ENCODE measurements around the gene ATXN10.

ATXN10 gene

GRCh38 chr22:45882881-45883810, 211.5 kb downstream of the ATXN10 start:
- DNase-seq: no peak

- DNase-seq: no peak
These were observed 212.2 kb downstream of the ATXN10 start for GRCh38 chr22:45883811-45884170.

- DNase-seq: no peak
These were observed 212.8 kb downstream of the ATXN10 start for GRCh38 chr22:45884201-45885062.

- no peak for DNase-seq
These were observed 213.7 kb downstream of the ATXN10 start for GRCh38 chr22:45885171-45885840.

DNA sequence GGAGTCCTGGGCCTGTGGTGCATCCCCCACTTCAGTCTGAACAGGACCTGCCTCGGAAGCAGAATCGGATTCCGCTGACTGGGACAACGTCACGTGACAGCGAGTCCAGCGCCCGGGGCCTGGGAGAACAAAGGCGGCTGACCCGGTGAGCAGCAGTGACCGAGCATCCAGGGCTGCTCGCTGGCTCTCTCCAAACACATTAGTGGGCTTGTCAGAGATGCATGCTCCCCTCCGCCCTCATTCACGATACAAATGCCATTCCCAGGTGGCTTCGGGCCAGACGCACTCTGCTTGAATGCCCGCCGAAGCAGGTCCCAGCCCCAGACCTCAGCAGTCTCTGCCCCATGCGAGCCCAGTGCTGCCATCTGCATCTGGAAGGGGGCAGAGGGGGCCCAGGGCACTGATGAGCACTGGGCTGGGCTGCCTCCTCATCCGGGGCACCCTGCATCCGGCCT, 214.3 kb downstream of the ATXN10 start:
- no peak for DNase-seq

GRCh38 chr22:45886540-45886939, 214.9 kb downstream of the ATXN10 start:
- DNase-seq: no peak

GRCh38 chr22:45887202-45888131, 215.8 kb downstream of the ATXN10 start:
- no peak for DNase-seq

- no peak for DNase-seq
These were observed 216.8 kb downstream of the ATXN10 start for GRCh38 chr22:45888221-45889092.

DNA sequence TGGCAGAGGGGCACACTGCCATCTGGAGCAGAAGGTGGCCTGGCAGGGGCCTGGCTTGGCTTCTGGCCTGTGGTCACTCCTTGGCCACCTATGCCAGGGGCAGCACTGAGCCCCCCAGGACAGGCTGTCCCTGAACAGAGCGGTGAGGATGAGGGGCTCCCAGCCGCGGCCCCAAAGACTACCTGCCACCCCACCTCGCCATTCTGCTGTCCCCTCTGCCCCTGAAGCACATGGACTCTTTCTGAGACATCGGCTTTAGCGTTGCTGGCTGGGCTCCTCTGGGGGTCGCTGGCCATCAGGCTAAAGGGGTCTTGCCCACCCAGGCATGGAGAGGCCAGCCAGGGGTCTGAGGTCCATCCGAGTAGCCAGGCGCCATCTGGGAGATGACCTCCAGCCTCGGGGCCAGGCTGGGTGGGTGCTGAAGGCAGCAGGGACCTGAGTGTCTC, 217.5 kb downstream of the ATXN10 start:
- DNase-seq: no peak

DNA sequence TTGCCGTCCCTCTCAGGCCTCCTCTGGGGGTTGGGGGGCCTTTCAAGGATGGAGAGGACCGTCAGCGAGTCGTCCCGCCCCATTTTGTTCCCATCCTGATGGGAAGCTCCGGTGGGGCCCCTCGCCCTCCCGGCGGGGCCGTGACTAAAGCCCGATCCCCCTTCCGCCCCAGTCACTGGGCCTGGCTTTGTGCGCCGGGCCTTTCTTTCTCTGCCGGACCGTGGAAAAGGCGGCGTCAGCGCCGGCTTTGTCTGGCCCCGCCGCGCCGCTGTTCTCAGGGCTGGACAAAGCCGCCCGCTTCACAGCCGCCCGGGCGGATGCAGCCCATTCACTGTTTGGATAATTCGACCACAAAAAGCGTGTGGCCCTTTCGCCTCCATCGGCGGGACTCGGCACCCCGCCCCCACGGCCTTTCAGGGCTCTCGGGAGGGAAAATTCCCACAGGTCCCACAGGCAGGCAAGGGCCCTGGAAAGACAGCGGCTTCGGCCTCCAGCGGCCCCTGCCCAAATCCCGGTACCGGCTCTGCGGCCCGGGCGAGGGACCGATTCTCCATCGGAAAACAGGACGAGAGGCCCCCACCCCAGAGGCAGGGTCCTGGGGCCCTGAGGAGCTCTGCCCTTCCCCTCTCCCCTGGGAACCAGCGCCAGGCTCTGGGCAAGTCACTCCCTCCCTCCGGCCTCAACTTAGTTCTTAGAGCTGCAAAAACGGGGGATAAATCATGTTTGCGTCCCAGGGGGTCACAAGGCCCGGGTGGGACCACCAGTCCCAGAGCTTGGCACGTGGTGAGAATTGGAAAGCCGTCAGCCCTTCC, 218.1 kb downstream of the ATXN10 start:
- DNase-seq: no peak

DNA sequence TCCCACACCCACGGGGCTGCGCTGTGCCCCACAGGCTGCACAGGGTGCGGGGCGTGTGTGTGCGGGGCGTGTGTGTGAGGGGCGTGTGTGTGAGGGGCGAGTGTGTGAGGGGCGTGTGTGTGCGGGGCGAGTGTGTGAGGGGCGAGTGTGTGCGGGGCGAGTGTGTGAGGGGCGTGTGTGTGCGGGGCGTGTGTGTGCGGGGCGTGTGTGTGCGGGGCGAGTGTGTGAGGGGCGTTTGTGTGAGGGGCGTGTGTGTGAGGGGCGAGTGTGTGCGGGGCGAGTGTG, 218.7 kb downstream of the ATXN10 start:
- no peak for DNase-seq

DNA sequence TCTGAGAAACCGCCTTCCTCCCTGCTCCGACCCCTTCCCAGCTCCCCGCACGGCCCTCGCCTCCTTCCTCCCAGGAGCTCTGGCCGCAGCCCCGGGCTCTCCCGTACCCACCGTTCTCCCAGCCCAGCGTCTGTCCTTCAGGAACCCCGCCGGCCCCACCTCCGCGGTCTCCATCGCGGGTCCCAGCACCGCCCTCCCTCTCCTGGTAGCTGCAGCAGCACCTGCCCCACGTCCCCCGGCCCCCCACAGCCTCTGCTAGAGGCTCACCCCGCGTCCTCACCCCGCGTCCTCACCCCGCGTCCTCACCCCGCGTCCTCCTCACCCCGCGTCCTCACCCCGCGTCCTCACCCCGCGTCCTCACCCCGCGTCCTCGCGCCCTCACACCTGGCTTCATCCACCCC, 219.4 kb downstream of the ATXN10 start:
- DNase-seq: no peak

DNA sequence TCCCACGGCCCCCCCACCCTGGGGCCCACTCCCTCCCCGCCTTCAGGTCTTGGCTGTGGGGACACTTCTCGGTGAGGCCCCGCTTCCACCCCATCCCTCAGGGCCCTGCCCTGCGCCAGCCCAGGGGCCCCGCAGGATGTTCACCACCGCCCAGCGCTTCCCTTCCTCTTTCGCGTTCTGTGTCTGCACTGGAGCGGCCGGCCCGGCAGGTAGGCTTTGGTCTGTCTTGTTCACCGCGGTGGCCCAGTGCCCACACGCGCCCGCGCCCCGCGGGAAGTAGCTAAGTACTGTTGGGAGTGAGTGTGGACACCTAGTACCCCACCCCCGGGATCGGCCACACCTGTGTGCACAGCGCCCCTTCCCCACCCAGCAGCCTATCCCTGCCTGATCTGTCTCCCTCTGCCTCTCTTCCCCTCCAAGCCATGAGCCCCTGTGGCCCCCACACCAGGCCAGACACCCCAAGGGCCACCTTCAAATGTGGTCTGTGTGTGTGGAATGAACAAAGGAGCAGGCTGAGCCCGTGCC, 219.9 kb downstream of the ATXN10 start:
- DNase-seq: no peak

- no peak for DNase-seq
These were observed 220.5 kb downstream of the ATXN10 start for GRCh38 chr22:45891996-45892621.

DNA sequence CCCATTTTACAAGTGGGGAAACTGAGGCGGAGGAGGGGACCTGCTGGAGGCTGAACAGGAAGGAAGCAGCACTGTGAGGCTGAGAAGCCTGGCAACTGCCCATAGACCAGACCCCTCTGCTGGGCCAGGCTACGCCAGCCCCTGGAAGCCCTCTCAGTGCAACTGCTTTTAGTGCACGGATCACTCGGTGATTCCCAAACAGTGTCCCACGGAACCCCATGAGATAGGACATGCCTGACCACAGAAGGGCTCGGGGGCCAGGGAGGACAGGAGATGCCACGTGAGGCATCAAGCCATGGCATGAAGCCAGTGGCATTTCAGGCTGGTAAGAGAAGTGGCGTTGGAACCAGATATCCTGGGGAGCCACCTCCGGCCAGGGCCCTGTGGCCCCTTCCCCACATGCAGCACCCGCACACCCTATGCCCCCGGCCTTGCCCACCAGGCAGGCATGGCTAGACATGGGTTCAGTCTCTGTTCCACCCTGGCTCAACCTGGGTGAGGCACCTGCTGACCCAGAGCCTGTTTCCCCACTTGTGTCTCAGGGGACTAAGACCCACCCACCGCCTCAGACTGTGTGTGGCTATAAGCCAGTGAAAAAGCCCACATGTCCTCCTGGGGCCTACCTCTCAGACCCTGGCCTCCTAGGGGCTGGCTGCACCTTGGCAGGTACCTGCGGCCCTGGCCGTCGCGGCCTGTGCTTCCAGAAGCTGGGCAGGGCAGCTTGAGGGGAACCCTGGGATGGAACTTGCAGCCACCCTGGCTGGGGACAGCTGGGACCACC, 221.2 kb downstream of the ATXN10 start:
- no peak for DNase-seq

- no peak for DNase-seq
These were observed 221.9 kb downstream of the ATXN10 start for GRCh38 chr22:45893516-45893915.

All from CD4-positive, alpha-beta T cell treated with Interferon gamma for 1 hour (primary cell).